Amniotic epithelial cell (primary cell): ENCODE results near the gene ITPRIPL2.

Experiments used
- DNase-seq: peaks from one replicate; pipeline ENCODE4 v3.0.0-alpha.2; 2010; ENCODE audit warnings: low read depth

Gene ITPRIPL2

GRCh38 chr16:19113577-19114358 is at the start of gene ITPRIPL2:
TSS of gene ITPRIPL2 (plus strand) at chr16:19113964. CDS start at chr16:19114462, 498 bp downstream.
- DNase-seq = peak; percentile 67

- DNase-seq = no peak
Observed at GRCh38 chr16:19066988-19067348, 46.8 kb upstream of the ITPRIPL2 start.

GRCh38 chr16:19067349-19068236 is 46.2 kb upstream of the ITPRIPL2 start, which contains the start of gene COQ7:
TSS of gene COQ7 (plus strand) at chr16:19067614. CDS start at chr16:19067665, 51 bp downstream.
- DNase-seq = peak; percentile 100

GRCh38 chr16:19068237-19068815 is 45.4 kb upstream of the ITPRIPL2 start:
- no peak for DNase-seq

- DNase-seq = peak; percentile 37
Observed at GRCh38 chr16:19071811-19072777, 41.7 kb upstream of the ITPRIPL2 start.

GRCh38 chr16:19073344-19073743 is 40.4 kb upstream of the ITPRIPL2 start:
- DNase-seq = no peak

GRCh38 chr16:19073863-19074262 is 39.9 kb upstream of the ITPRIPL2 start:
- DNase-seq = no peak

- no peak for DNase-seq
Observed at GRCh38 chr16:19075511-19075910, 38.3 kb upstream of the ITPRIPL2 start.

- no peak for DNase-seq
Observed at GRCh38 chr16:19077879-19078278, 35.9 kb upstream of the ITPRIPL2 start.

- no peak for DNase-seq
Observed at GRCh38 chr16:19083670-19084069, 30.1 kb upstream of the ITPRIPL2 start.

- no peak for DNase-seq
Observed at GRCh38 chr16:19084139-19084538, 29.6 kb upstream of the ITPRIPL2 start.

GRCh38 chr16:19084879-19085278 is 28.9 kb upstream of the ITPRIPL2 start:
- DNase-seq = no peak

GRCh38 chr16:19085679-19086200 is 28.0 kb upstream of the ITPRIPL2 start:
- DNase-seq = peak; percentile 85

GRCh38 chr16:19086322-19087199 is 27.2 kb upstream of the ITPRIPL2 start:
- peak; percentile 63 for DNase-seq

GRCh38 chr16:19088341-19088916 is 25.3 kb upstream of the ITPRIPL2 start:
- no peak for DNase-seq

GRCh38 chr16:19089410-19089955 is 24.3 kb upstream of the ITPRIPL2 start:
- no peak for DNase-seq

GRCh38 chr16:19090916-19091315 is 22.8 kb upstream of the ITPRIPL2 start:
- DNase-seq = no peak

- DNase-seq = no peak
Observed at GRCh38 chr16:19092653-19093410, 20.9 kb upstream of the ITPRIPL2 start.
